GM12872 (cell line): Measurements from ENCODE around the gene ABCC8.

Experiments
- CTCF ChIP-seq: IDR thresholded peaks from 3 replicates; pipeline ENCODE4 v1.5.1; 2011; ENCODE audit warnings: low read depth, mild to moderate bottlenecking, low read length, moderate library complexity; ENCODE audit not compliant: insufficient read depth

The ABCC8 gene

GRCh38 chr11:17428925-17429324 is 47.7 kb downstream of the ABCC8 start:
- TF ChIP-seq CTCF = no peak

- TF ChIP-seq CTCF = no peak
Measured at GRCh38 chr11:17428261-17428660, 48.4 kb downstream of the ABCC8 start.

- TF ChIP-seq CTCF = no peak
Measured at GRCh38 chr11:17423533-17424310, 52.9 kb downstream of the ABCC8 start.

GRCh38 chr11:17421781-17422180 is 54.9 kb downstream of the ABCC8 start:
- no peak for TF ChIP-seq CTCF

GRCh38 chr11:17418444-17419081 is 58.1 kb downstream of the ABCC8 start:
- TF ChIP-seq CTCF = no peak

GRCh38 chr11:17416492-17416891 is 60.2 kb downstream of the ABCC8 start:
- TF ChIP-seq CTCF = no peak

- TF ChIP-seq CTCF = no peak
Measured at GRCh38 chr11:17415523-17416104, 61.0 kb downstream of the ABCC8 start.
